Keratinocyte (primary cell): ENCODE data around the gene JRKL. TPM values are rescaled to one million over a fixed set of nuclear protein-coding genes. Genes with fewer than 3 reads are reported as not detected.

Source experiments
- DNase-seq: peaks from one replicate; pipeline ENCODE4 v3.0.0-alpha.2; 2011; ENCODE audit warnings: low read depth, missing footprints, low spot score
- FAIRE-seq: peaks from 2 replicates; lab custom pipeline; 2011; peaks lifted over from hg19 to GRCh38; lab: Jason Lieb, UNC
- H2AFZ ChIP-seq: 2 replicates; pipeline ENCODE4 v1.6.0; 2012; ENCODE audit warnings: low read length, control low read depth, inconsistent platforms; ENCODE audit not compliant: control insufficient read depth
- H3K27ac ChIP-seq: 2 replicates; pipeline ENCODE4 v1.5.1; 2011; ENCODE audit warnings: low read length; ENCODE audit not compliant: control insufficient read depth, insufficient read depth
- H3K27me3 ChIP-seq: 3 replicates; pipeline ENCODE4 v1.6.0; 2011; ENCODE audit warnings: low read length; ENCODE audit not compliant: control insufficient read depth, insufficient read depth; ENCODE audit errors: extremely low read depth
- H3K36me3 ChIP-seq, 2 experiments: 2 replicates in 1 of 2; 3 replicates in 1 of 2; pipeline ENCODE4 v1.5.1; 2011; ENCODE audit warnings: low read length in 2 of 2, mild to moderate bottlenecking in 1 of 2; ENCODE audit not compliant: control insufficient read depth in 2 of 2, insufficient read depth in 2 of 2; ENCODE audit errors: extremely low read depth in 1 of 2
- H3K4me1 ChIP-seq: 3 replicates; pipeline ENCODE4 v1.5.1; 2011; ENCODE audit warnings: low read length; ENCODE audit not compliant: control insufficient read depth, insufficient read depth; ENCODE audit errors: extremely low read depth
- H3K4me2 ChIP-seq: 3 replicates; pipeline ENCODE4 v1.6.0; 2011; ENCODE audit warnings: low read depth, low read length; ENCODE audit not compliant: control insufficient read depth, insufficient read depth; ENCODE audit errors: extremely low read depth
- H3K4me3 ChIP-seq, 3 experiments: fragments of 200-600 bp in 1 of 3; sonication (generic) in 1 of 3; 2 replicates in 2 of 3; 3 replicates in 1 of 3; pipeline ENCODE4 v1.5.1; 2011 to 2016; ENCODE audit warnings: low read length in 3 of 3, mild to moderate bottlenecking in 3 of 3, control low read depth in 2 of 3, inconsistent platforms in 1 of 3, low read depth in 1 of 3, mixed read lengths in 1 of 3, mixed run types in 1 of 3, moderate library complexity in 1 of 3; ENCODE audit not compliant: control insufficient read depth in 2 of 3, insufficient read depth in 2 of 3; ENCODE audit errors: extremely low read depth in 1 of 3
- H3K79me2 ChIP-seq: 2 replicates; pipeline ENCODE4 v1.6.0; 2012; ENCODE audit warnings: low read length; ENCODE audit not compliant: control insufficient read depth, insufficient read depth
- H3K9ac ChIP-seq: 3 replicates; pipeline ENCODE4 v1.6.0; 2011; ENCODE audit warnings: low read length; ENCODE audit not compliant: control insufficient read depth, insufficient read depth; ENCODE audit errors: extremely low read depth
- H3K9me1 ChIP-seq: 3 replicates; pipeline ENCODE4 v1.6.0; 2011; ENCODE audit warnings: low read length; ENCODE audit not compliant: control insufficient read depth, insufficient read depth; ENCODE audit errors: extremely low read depth
- H3K9me3 ChIP-seq: 2 replicates; pipeline ENCODE4 v1.5.1; 2012; ENCODE audit warnings: low read depth, low read length; ENCODE audit not compliant: control insufficient read depth
- H4K20me1 ChIP-seq: 3 replicates; pipeline ENCODE4 v1.6.0; 2011; ENCODE audit warnings: low read length; ENCODE audit not compliant: control insufficient read depth, insufficient read depth; ENCODE audit errors: extremely low read depth
- CTCF ChIP-seq, 3 experiments: IDR thresholded peaks in 1 of 3; conservative IDR thresholded peaks in 1 of 3; optimal IDR thresholded peaks in 1 of 3; 2 replicates in 2 of 3; 3 replicates in 1 of 3; pipeline versions ENCODE3 to v1.5.1; 2011; ENCODE audit warnings: low read length in 3 of 3, mild to moderate bottlenecking in 3 of 3, moderate library complexity in 2 of 3, control low read depth in 1 of 3, inconsistent platforms in 1 of 3; ENCODE audit not compliant: insufficient read depth in 2 of 3; ENCODE audit errors: extremely low read depth in 1 of 3
- EZH2 ChIP-seq: IDR thresholded peaks from one replicate; pipeline ENCODE4 v1.6.1; 2012; ENCODE audit warnings: inconsistent platforms, mild to moderate bottlenecking, low read length, moderate library complexity
- dilution Hi-C: fragments of 300-500 bp; cut with MboI; formaldehyde crosslinking; loops from one replicate; pipeline ENCODE4 v1.7.0; 2020; ENCODE audit warnings: low sequenced_read_pairs; ENCODE audit not compliant: extremely low pct_ligation_motif_present
- polyA plus RNA-seq, 5 experiments: library from polyadenylated mRNA; depleted of rRNA in 3 of 5; stranded (reverse) in 3 of 5; stranded (forward) in 1 of 5; unstranded in 1 of 5; fragments of >200 nt; gene quantifications; 1 replicate in 1 of 5; 2 replicates in 3 of 5; 3 replicates in 1 of 5; pipeline versions ENCODE4 v1.2.1 to v1.2.3, GENCODE V29; 2011 to 2012; ENCODE audit warnings: missing spikeins in 2 of 5, low read depth in 1 of 5, low replicate concordance in 1 of 5

Gene JRKL
- polyA plus RNA-seq, 1 donor (not counting 4 experiments of a cell fraction or from before 2014, with no cell fraction given): 6.9 TPM

- no peak overlapping the region for H3K9ac ChIP-seq
- no peak overlapping the region for H3K27ac ChIP-seq
- no peaks in the 10 kb centered on the region for H3K9me1 ChIP-seq
- peaks cover 0 to 4% of the 10 kb centered on the region in 2 experiments for H3K36me3 ChIP-seq
- no peak overlapping the region for H2AFZ ChIP-seq
- no peaks in the 10 kb centered on the region for H3K9me3 ChIP-seq
- no peak overlapping the region for H3K4me2 ChIP-seq
- no peak overlapping the region for H3K4me3 ChIP-seq
- FAIRE-seq (no peak), DNase-seq (no peak)
- H4K20me1 ChIP-seq: no peaks in the 10 kb centered on the region
- H3K79me2 ChIP-seq: no peaks in the 10 kb centered on the region
- H3K4me1 ChIP-seq: no peaks in the 10 kb centered on the region
- no peak for TF ChIP-seq EZH2
- dilution Hi-C loops: no loop called here
- H3K27me3 ChIP-seq: no peaks in the 10 kb centered on the region
Observed at GRCh38 chr11:96373826-96374225, 16.0 kb upstream of the JRKL start.

- H3K9me3 ChIP-seq: no peaks in the 10 kb centered on the region
- no peak overlapping the region for H2AFZ ChIP-seq
- no peaks in the 10 kb centered on the region for H4K20me1 ChIP-seq
- H3K27me3 ChIP-seq: no peaks in the 10 kb centered on the region
- DNase-seq: no peak
- H3K4me1 ChIP-seq: no peaks in the 10 kb centered on the region
- H3K9me1 ChIP-seq: no peaks in the 10 kb centered on the region
- FAIRE-seq: no peak
- dilution Hi-C loops: no loop called here
- H3K9ac ChIP-seq: no peak overlapping the region
- H3K27ac ChIP-seq: no peak overlapping the region
- H3K36me3 ChIP-seq: peaks cover 0 to 5% of the 10 kb centered on the region in 2 experiments
- H3K79me2 ChIP-seq: no peaks in the 10 kb centered on the region
- no peak overlapping the region for H3K4me3 ChIP-seq
- TF ChIP-seq CTCF (optimal IDR thresholded peaks at IDR 0.05 in 1 of 3, IDR thresholded peaks at IDR 0.05 in 1 of 3, conservative IDR thresholded peaks at IDR 0.05 in 1 of 3; ENCODE audit: extremely low read depth in 1 of 3, insufficient read depth in 2 of 3, low read length in 3 of 3) (no peak), EZH2 (no peak)
- H3K4me2 ChIP-seq: no peak overlapping the region
Observed at GRCh38 chr11:96376796-96377195, 13.0 kb upstream of the JRKL start.

- no peak for DNase-seq
- peaks cover 21% of the 10 kb centered on the region for H3K79me2 ChIP-seq
- H3K27ac ChIP-seq: no peak overlapping the region
- H4K20me1 ChIP-seq: no peaks in the 10 kb centered on the region
- dilution Hi-C loops: no loop called here
- H3K4me2 ChIP-seq: no peak overlapping the region
- H3K9me3 ChIP-seq: no peaks in the 10 kb centered on the region
- peaks cover 12% of the 10 kb centered on the region for H3K4me1 ChIP-seq
- no peaks in the 10 kb centered on the region for H3K9me1 ChIP-seq
- no peak overlapping the region for H3K4me3 ChIP-seq
- no peak overlapping the region for H3K9ac ChIP-seq
- no peak for TF ChIP-seq EZH2
- FAIRE-seq: no peak
- no peaks in the 10 kb centered on the region for H3K27me3 ChIP-seq
- no peak overlapping the region for H2AFZ ChIP-seq
- peaks cover 0 to 3% of the 10 kb centered on the region in 2 experiments for H3K36me3 ChIP-seq
Observed at GRCh38 chr11:96384156-96384555, 5.7 kb upstream of the JRKL start.
